H9 (cell line): ENCODE measurements around the gene ANTXRL. TPM values are rescaled to one million over a fixed set of nuclear protein-coding genes. Genes with fewer than 3 reads are reported as not detected.

Experiments used
- DNase-seq: peaks from one replicate; pipeline ENCODE4 v3.0.0-alpha.2; 2017
- H2AFZ ChIP-seq: one replicate; pipeline ENCODE4 v1.6.1; 2013; ENCODE audit warnings: mild to moderate bottlenecking, low read length, control low read depth, moderate library complexity
- H2AK5ac ChIP-seq: 2 replicates; pipeline ENCODE4 v1.6.1; 2013; ENCODE audit warnings: low read length, control low read depth, mixed read lengths; ENCODE audit not compliant: insufficient read length
- H2BK120ac ChIP-seq: one replicate; pipeline ENCODE4 v1.6.1; 2013; ENCODE audit warnings: low read depth, mild to moderate bottlenecking, low read length, control low read depth, inconsistent platforms; ENCODE audit not compliant: poor library complexity, severe bottlenecking
- H2BK12ac ChIP-seq: 2 replicates; pipeline ENCODE4 v1.6.1; 2013; ENCODE audit warnings: low read length, control low read depth, mixed read lengths, low read depth; ENCODE audit not compliant: insufficient read length
- H2BK15ac ChIP-seq: 2 replicates; pipeline ENCODE4 v1.6.1; 2013; ENCODE audit warnings: low read depth, low read length, control low read depth
- H2BK20ac ChIP-seq: one replicate; pipeline ENCODE4 v1.6.1; 2013; ENCODE audit warnings: low read depth, mild to moderate bottlenecking, low read length, control low read depth, inconsistent platforms; ENCODE audit not compliant: poor library complexity, severe bottlenecking
- H2BK5ac ChIP-seq: 2 replicates; pipeline ENCODE4 v1.6.1; 2013; ENCODE audit warnings: low read length, control low read depth, mixed read lengths; ENCODE audit not compliant: insufficient read length
- H3K14ac ChIP-seq: 2 replicates; pipeline ENCODE4 v1.6.1; 2013; ENCODE audit warnings: low read length, control low read depth; ENCODE audit not compliant: insufficient read depth
- H3K18ac ChIP-seq: 2 replicates; pipeline ENCODE4 v1.6.1; 2013; ENCODE audit warnings: low read depth, mild to moderate bottlenecking, mixed read lengths, low read length, control low read depth; ENCODE audit not compliant: insufficient read length
- H3K23ac ChIP-seq: 2 replicates; pipeline ENCODE4 v1.6.1; 2013; ENCODE audit warnings: low read length, control low read depth, mixed read lengths, low read depth; ENCODE audit not compliant: insufficient read length
- H3K23me2 ChIP-seq: 2 replicates; pipeline ENCODE4 v1.6.1; 2013; ENCODE audit warnings: low read depth, mild to moderate bottlenecking, mixed read lengths, low read length, control low read depth; ENCODE audit not compliant: insufficient read length, poor library complexity, severe bottlenecking
- H3K27ac ChIP-seq: 2 replicates; pipeline ENCODE4 v1.5.1; 2013; ENCODE audit warnings: low read length, control low read depth, mixed read lengths, low read depth; ENCODE audit not compliant: insufficient read length
- H3K27me3 ChIP-seq: 2 replicates; pipeline ENCODE4 v1.6.1; 2013; ENCODE audit warnings: low read length, control low read depth, inconsistent platforms; ENCODE audit not compliant: insufficient read depth
- H3K4ac ChIP-seq: 2 replicates; pipeline ENCODE4 v1.6.1; 2013; ENCODE audit warnings: low read depth, mild to moderate bottlenecking, control low read depth, inconsistent platforms, low read length, moderate library complexity
- H3K4me1 ChIP-seq: 2 replicates; pipeline ENCODE4 v1.6.1; 2013; ENCODE audit warnings: low read length, control low read depth, inconsistent platforms; ENCODE audit not compliant: insufficient read depth
- H3K4me2 ChIP-seq: 2 replicates; pipeline ENCODE4 v1.6.1; 2013; ENCODE audit warnings: low read length, control low read depth, mixed read lengths; ENCODE audit not compliant: insufficient read length, insufficient read depth
- H3K56ac ChIP-seq: 2 replicates; pipeline ENCODE4 v1.6.1; 2013; ENCODE audit warnings: low read depth, mild to moderate bottlenecking, mixed read lengths, low read length, control low read depth; ENCODE audit not compliant: insufficient read length
- H3K79me1 ChIP-seq: 2 replicates; pipeline ENCODE4 v1.6.1; 2013; ENCODE audit warnings: low read depth, mild to moderate bottlenecking, moderate library complexity, low read length, control low read depth, inconsistent platforms; ENCODE audit not compliant: insufficient read depth, poor library complexity, severe bottlenecking
- H3K79me2 ChIP-seq: 2 replicates; pipeline ENCODE4 v1.6.1; 2013; ENCODE audit warnings: low read length, control low read depth, inconsistent platforms; ENCODE audit not compliant: insufficient read depth
- H3K9ac ChIP-seq: 2 replicates; pipeline ENCODE4 v1.6.1; 2013; ENCODE audit warnings: low read length, control low read depth, mixed read lengths; ENCODE audit not compliant: insufficient read length; ENCODE audit errors: extremely low read depth
- H3K9me3 ChIP-seq: one replicate; pipeline ENCODE4 v1.6.1; 2013; ENCODE audit warnings: low read depth, low read length, inconsistent platforms; ENCODE audit not compliant: control insufficient read depth
- H3T11ph ChIP-seq: one replicate; pipeline ENCODE4 v1.6.1; 2013; ENCODE audit warnings: mild to moderate bottlenecking, low read length, control low read depth, inconsistent platforms
- H4K20me1 ChIP-seq: one replicate; pipeline ENCODE4 v1.6.1; 2013; ENCODE audit not compliant: control insufficient read depth, insufficient read length, insufficient read depth
- H4K5ac ChIP-seq: 2 replicates; pipeline ENCODE4 v1.6.1; 2013; ENCODE audit warnings: low read depth, mild to moderate bottlenecking, mixed read lengths, low read length, control low read depth; ENCODE audit not compliant: insufficient read length
- H4K8ac ChIP-seq: replicated peaks from 2 replicates; pipeline ENCODE4 v1.6.1; 2013; ENCODE audit warnings: low read length, control low read depth, mixed read lengths, low read depth; ENCODE audit not compliant: insufficient read length
- H4K91ac ChIP-seq: 2 replicates; pipeline ENCODE4 v1.6.1; 2013; ENCODE audit warnings: low read depth, mild to moderate bottlenecking, moderate library complexity, mixed read lengths, low read length, control low read depth; ENCODE audit not compliant: insufficient read length
- H3K27ac Mint-ChIP-seq, 3 experiments: 2 replicates in 2 of 3; 3 replicates in 1 of 3; pipeline ENCODE4 v1.8.0; 2020 to 2021; ENCODE audit warnings: mixed read lengths in 3 of 3, mild to moderate bottlenecking in 1 of 3, moderate library complexity in 1 of 3
- H3K27me3 Mint-ChIP-seq: 2 replicates; pipeline ENCODE4 v1.8.0; 2021; ENCODE audit warnings: low read depth, mild to moderate bottlenecking, moderate library complexity, mixed read lengths
- H3K36me3 Mint-ChIP-seq, 3 experiments: 2 replicates in 2 of 3; 3 replicates in 1 of 3; pipeline ENCODE4 v1.8.0; 2020 to 2021; ENCODE audit warnings: low read depth in 3 of 3, mixed read lengths in 3 of 3; ENCODE audit not compliant: insufficient read depth in 1 of 3
- H3K4me1 Mint-ChIP-seq, 2 experiments: 2 replicates each; pipeline ENCODE4 v1.8.0; 2020; ENCODE audit warnings: mixed read lengths in 2 of 2
- H3K4me3 Mint-ChIP-seq, 2 experiments: 2 replicates in 1 of 2; 3 replicates in 1 of 2; pipeline ENCODE4 v1.8.0; 2020 to 2021; ENCODE audit warnings: mild to moderate bottlenecking in 2 of 2, mixed read lengths in 2 of 2, moderate library complexity in 1 of 2
- H3K9me3 Mint-ChIP-seq, 2 experiments: 2 replicates in 1 of 2; 3 replicates in 1 of 2; pipeline ENCODE4 v1.8.0; 2020; ENCODE audit warnings: mild to moderate bottlenecking in 2 of 2, mixed read lengths in 2 of 2, moderate library complexity in 1 of 2
- CTCF ChIP-seq: fragments of 200-600 bp; sonication (generic); conservative IDR thresholded peaks from 3 replicates; pipeline ENCODE4 v1.8.0; 2021; ENCODE audit warnings: antibody characterized with exemption, mild to moderate bottlenecking
- WGBS: extraction: QIAGEN DNeasy Blood & Tissue Kit; methylation state at CpG from one replicate; pipeline ENCODE4 v1.1.7; 2013; ENCODE audit warnings: missing lambda C conversion rate, low lambda C conversion rate, mixed read lengths; ENCODE audit not compliant: insufficient read length; ENCODE audit errors: extremely low coverage; 5-methylcytosine and 5-hydroxymethylcytosine counted together
- total RNA-seq: library from RNA; stranded (reverse); gene quantifications from 2 replicates; pipeline ENCODE4 v1.2.1, GENCODE V29; 2021

Gene ANTXRL
- total RNA-seq, 1 experiment from 2014 or later: not detected

- no peak overlapping the region for H3K4me3 Mint-ChIP-seq
- Histone ChIP-seq H3K79me1 (no peaks in the 10 kb centered on the region), H2BK5ac (no peak overlapping the region), H3K4ac (no peak overlapping the region), H3K23ac (no peak overlapping the region), H2BK12ac (no peak overlapping the region), H4K91ac (no peak overlapping the region), H3K9ac (no peak overlapping the region), H2BK15ac (no peak overlapping the region), H2BK120ac (no peak overlapping the region), H2BK20ac (no peak overlapping the region), H3K9me3 (no peaks in the 10 kb centered on the region), H3K14ac (no peak overlapping the region; the same call in 1 of the 2 replicates), H3K23me2 (no peaks in the 10 kb centered on the region), H4K5ac (no peak overlapping the region), H3K56ac (no peak overlapping the region), H3K27me3 (no peaks in the 10 kb centered on the region), H3K79me2 (no peaks in the 10 kb centered on the region), H2AK5ac (no peak overlapping the region), H3K4me1 (no peaks in the 10 kb centered on the region; the same call in 1 of the 2 replicates), H3K27ac (no peak overlapping the region), H4K20me1 (no peaks in the 10 kb centered on the region), H2AFZ (no peak overlapping the region), H4K8ac (no peak overlapping the region), H3T11ph (no peak overlapping the region), H3K18ac (no peak overlapping the region), H3K4me2 (no peak overlapping the region)
- H3K27ac Mint-ChIP-seq: no peak overlapping the region
- H3K4me1 Mint-ChIP-seq: peaks cover 13% of the 10 kb centered on the region in 2 experiments
- WGBS: no CpG with 5 or more reads among the region's 8 CpGs
- TF ChIP-seq CTCF: no peak
- no peaks in the 10 kb centered on the region; a peak in 1 of 5 replicates for H3K9me3 Mint-ChIP-seq
- DNase-seq: peak; percentile 43
- no peaks in the 10 kb centered on the region for H3K36me3 Mint-ChIP-seq
- no peaks in the 10 kb centered on the region; the same call in 1 of the 2 replicates for H3K27me3 Mint-ChIP-seq
Measured at GRCh38 chr10:46329690-46330016, 42.9 kb downstream of the ANTXRL start.
